Suprapubic skin (tissue), 4 donors: ENCODE results near the gene NDST4. TPM values are rescaled to one million over a fixed set of nuclear protein-coding genes. Genes with fewer than 3 reads are reported as not detected.

Experiments used
- DNase-seq, 2 donors: peaks; one replicate each; pipeline ENCODE4 v3.0.0-alpha.2; 2019; ENCODE audit warnings: low spot score in 2 of 2
- H3K27ac ChIP-seq: fragments of 200-600 bp; sonication (generic); one replicate; pipeline ENCODE4 v1.5.1; 2019
- H3K27me3 ChIP-seq: fragments of 200-600 bp; sonication (generic); one replicate; pipeline ENCODE4 v1.5.1; 2019
- H3K36me3 ChIP-seq: fragments of 200-600 bp; sonication (generic); one replicate; pipeline ENCODE4 v1.5.1; 2019
- H3K4me1 ChIP-seq: fragments of 200-600 bp; sonication (generic); one replicate; pipeline ENCODE4 v1.5.1; 2019
- H3K4me3 ChIP-seq: fragments of 200-600 bp; sonication (generic); one replicate; pipeline ENCODE4 v1.5.1; 2019; ENCODE audit warnings: mild to moderate bottlenecking
- H3K9me3 ChIP-seq: fragments of 200-600 bp; sonication (generic); one replicate; pipeline ENCODE4 v1.5.1; 2019
- CTCF ChIP-seq, 2 donors: fragments of 200-600 bp in 1 of 2; fragments of 450-650 bp in 1 of 2; sonication (generic) in 1 of 2; IDR thresholded peaks; one replicate each; pipeline ENCODE4 v1.5.1; 2016 to 2019; ENCODE audit warnings: antibody characterized with exemption in 2 of 2, mild to moderate bottlenecking in 1 of 2, moderate library complexity in 1 of 2
- EP300 ChIP-seq: sonication (generic); formaldehyde crosslinking; IDR thresholded peaks from one replicate; pipeline ENCODE4 v1.6.1; 2017; ENCODE audit warnings: antibody characterized with exemption
- POLR2A ChIP-seq, 2 donors: fragments of 450-650 bp; IDR thresholded peaks; one replicate each; pipeline ENCODE4 v1.6.1; 2017; ENCODE audit warnings: antibody characterized with exemption in 2 of 2, mild to moderate bottlenecking in 2 of 2, moderate library complexity in 2 of 2
- POLR2AphosphoS5 ChIP-seq, 3 donors: sonication (generic); formaldehyde crosslinking; IDR thresholded peaks; one replicate each; pipeline ENCODE4 v1.6.1; 2017; ENCODE audit warnings: antibody characterized with exemption in 3 of 3
- WGBS: methylation state at CpG from one replicate; pipeline ENCODE4 v1.1.5; 2018; 5-methylcytosine and 5-hydroxymethylcytosine counted together
- total RNA-seq, 4 donors: library from RNA; depleted of rRNA; stranded (reverse); fragments of >200 nt; gene quantifications; one replicate each; pipeline ENCODE4 v1.1.0, GENCODE V29; 2016

Gene NDST4
- total RNA-seq, 4 donors from 2014 or later: not detected

DNA sequence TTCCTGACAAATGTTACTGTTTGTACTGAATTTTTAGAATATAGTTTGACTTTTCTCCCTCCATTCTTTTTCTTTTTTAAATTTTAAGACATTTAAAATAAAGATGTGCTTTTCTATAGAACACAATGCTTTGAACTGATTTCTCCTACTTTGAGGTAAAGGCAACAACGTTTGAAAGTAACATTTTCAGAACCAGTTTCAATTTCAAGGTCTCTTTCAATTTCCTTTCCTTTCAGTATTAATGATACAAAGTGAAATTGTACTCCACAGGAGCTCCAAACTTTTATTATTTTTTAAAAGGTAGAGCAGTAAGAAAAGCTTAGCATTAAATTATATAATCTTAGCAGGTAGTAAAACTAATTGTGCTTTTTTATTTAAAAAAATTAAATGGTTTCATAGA is 54.9 kb downstream of the NDST4 start:
- 23% methylated on average over 1 of the region's 1 CpG for WGBS
- H3K36me3 ChIP-seq: no peaks in the 10 kb centered on the region
- H3K9me3 ChIP-seq: no peaks in the 10 kb centered on the region
- no peak for DNase-seq
- no peak overlapping the region for H3K4me3 ChIP-seq
- H3K27ac ChIP-seq: no peak overlapping the region
- TF ChIP-seq POLR2AphosphoS5 (IDR thresholded peaks at IDR 0.05): no peak
- TF ChIP-seq EP300: no peak
- no peak for TF ChIP-seq CTCF (IDR thresholded peaks at IDR 0.05)
- no peak for TF ChIP-seq POLR2A (IDR thresholded peaks at IDR 0.05)
- H3K27me3 ChIP-seq: no peaks in the 10 kb centered on the region
- no peaks in the 10 kb centered on the region for H3K4me1 ChIP-seq

DNA sequence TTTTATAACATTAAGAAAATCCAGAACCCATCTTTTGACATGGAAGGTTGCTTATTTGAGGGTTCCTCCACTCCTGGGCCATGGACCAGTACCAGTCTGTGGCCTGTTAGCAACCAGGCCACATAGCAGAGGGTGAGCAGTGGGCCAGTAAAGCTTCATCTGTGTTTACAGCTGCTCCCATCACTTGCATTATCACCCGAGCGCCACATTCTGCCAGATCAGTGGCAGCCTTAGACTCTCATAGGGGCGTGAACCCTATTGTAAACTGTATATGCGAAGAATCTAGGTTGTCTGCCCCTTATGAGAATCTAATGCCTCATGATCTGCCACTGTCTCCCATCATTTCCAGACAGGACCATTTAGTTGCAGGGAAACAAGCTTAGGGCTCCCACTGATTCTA is 58.6 kb downstream of the NDST4 start:
- 87% methylated on average over 4 of the region's 4 CpGs for WGBS
- H3K4me3 ChIP-seq: no peak overlapping the region
- H3K27ac ChIP-seq: no peak overlapping the region
- DNase-seq: no peak
- H3K4me1 ChIP-seq: no peaks in the 10 kb centered on the region
- no peaks in the 10 kb centered on the region for H3K9me3 ChIP-seq
- TF ChIP-seq POLR2AphosphoS5 (IDR thresholded peaks at IDR 0.05) (no peak), CTCF (IDR thresholded peaks at IDR 0.05) (no peak), POLR2A (IDR thresholded peaks at IDR 0.05) (no peak), EP300 (no peak)
- H3K36me3 ChIP-seq: no peaks in the 10 kb centered on the region
- no peaks in the 10 kb centered on the region for H3K27me3 ChIP-seq

DNA sequence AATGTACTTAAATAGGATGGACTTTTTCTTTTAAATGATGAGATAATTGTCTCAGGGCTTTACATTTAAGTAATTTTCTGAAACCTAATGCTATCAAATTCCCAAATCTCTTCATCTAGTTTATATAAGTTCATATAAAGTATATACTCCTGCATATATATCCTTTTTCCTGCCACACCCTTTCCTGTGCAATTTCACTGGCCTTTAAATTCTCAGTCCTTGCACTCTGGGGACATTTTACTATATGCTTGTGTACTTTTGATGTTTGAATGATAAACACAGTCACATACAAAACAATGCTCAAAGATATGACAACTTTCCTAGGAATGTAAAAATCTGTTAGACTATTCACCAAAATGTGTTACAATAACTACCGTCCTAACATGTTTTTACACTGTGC is 60.1 kb downstream of the NDST4 start:
- no peak overlapping the region for H3K27ac ChIP-seq
- no peak overlapping the region for H3K4me3 ChIP-seq
- H3K9me3 ChIP-seq: no peaks in the 10 kb centered on the region
- no peak for DNase-seq
- TF ChIP-seq EP300 (no peak), CTCF (IDR thresholded peaks at IDR 0.05) (no peak), POLR2A (IDR thresholded peaks at IDR 0.05) (no peak), POLR2AphosphoS5 (IDR thresholded peaks at IDR 0.05) (no peak)
- WGBS: 61% methylated on average over 1 of the region's 1 CpG
- H3K4me1 ChIP-seq: no peaks in the 10 kb centered on the region
- no peaks in the 10 kb centered on the region for H3K27me3 ChIP-seq
- H3K36me3 ChIP-seq: no peaks in the 10 kb centered on the region

GRCh38 chr4:115042496-115042895 is 70.9 kb downstream of the NDST4 start:
- no peak for TF ChIP-seq POLR2AphosphoS5 (IDR thresholded peaks at IDR 0.05)
- TF ChIP-seq POLR2A (IDR thresholded peaks at IDR 0.05): no peak
- TF ChIP-seq EP300: no peak
- TF ChIP-seq CTCF (IDR thresholded peaks at IDR 0.05): no peak
- Histone ChIP-seq H3K4me1 (no peaks in the 10 kb centered on the region), H3K27me3 (no peaks in the 10 kb centered on the region), H3K36me3 (no peaks in the 10 kb centered on the region), H3K4me3 (no peak overlapping the region), H3K9me3 (no peaks in the 10 kb centered on the region), H3K27ac (no peak overlapping the region)
- 56% methylated on average over 3 of the region's 3 CpGs for WGBS
- no peak for DNase-seq

GRCh38 chr4:115030281-115030680 is 83.1 kb downstream of the NDST4 start:
- no peaks in the 10 kb centered on the region for H3K4me1 ChIP-seq

More at GRCh38 chr4:115030281-115030680, 83.1 kb downstream of the NDST4 start:
- H3K27ac ChIP-seq: no peak overlapping the region
- no peak for DNase-seq
- no peaks in the 10 kb centered on the region for H3K36me3 ChIP-seq
- TF ChIP-seq CTCF (IDR thresholded peaks at IDR 0.05): no peak
- TF ChIP-seq POLR2A (IDR thresholded peaks at IDR 0.05): no peak
- no peak for TF ChIP-seq POLR2AphosphoS5 (IDR thresholded peaks at IDR 0.05)
- no peak for TF ChIP-seq EP300
- no peaks in the 10 kb centered on the region for H3K27me3 ChIP-seq
- no peaks in the 10 kb centered on the region for H3K9me3 ChIP-seq
- H3K4me3 ChIP-seq: no peak overlapping the region
